Prostate gland (tissue), 2 donors: ENCODE data around the gene ALK.

Experiments
- CTCF ChIP-seq, 4 experiments: fragments of 200-600 bp in 2 of 4; fragments of 450-650 bp in 2 of 4; sonication (generic) in 2 of 4; IDR thresholded peaks; 1 replicate in 3 of 4; 2 replicates in 1 of 4; pipeline ENCODE4 v1.5.1; 2016 to 2019; ENCODE audit warnings: antibody characterized with exemption in 4 of 4, mild to moderate bottlenecking in 2 of 4, moderate library complexity in 2 of 4
- POLR2A ChIP-seq: fragments of 450-650 bp; IDR thresholded peaks from one replicate; pipeline ENCODE4 v1.6.1; 2016; ENCODE audit warnings: antibody characterized with exemption, mild to moderate bottlenecking
- POLR2AphosphoS5 ChIP-seq: sonication (generic); formaldehyde crosslinking; IDR thresholded peaks from one replicate; pipeline ENCODE4 v1.6.1; 2017; ENCODE audit warnings: antibody characterized with exemption

- TF ChIP-seq CTCF (IDR thresholded peaks at IDR 0.05): no peak
- no peak for TF ChIP-seq POLR2A
- TF ChIP-seq POLR2AphosphoS5: no peak
Measured at GRCh38 chr2:29723255-29724001, 198.0 kb downstream of the ALK start.
